Retina (tissue), 1 donor: ENCODE data around the gene FCHSD2.
"Not testable (repeated sequence)": the region's sequence is repeated elsewhere in the genome, so short reads cannot be mapped to it uniquely, and the experiment has no call there.

Experiments
- DNase-seq: peaks from one replicate; pipeline ENCODE4 v3.0.0-alpha.2; 2016

The FCHSD2 gene

GRCh38 chr11:73116636-73117035, 25.5 kb downstream of the FCHSD2 start:
- DNase-seq = no peak

- no peak for DNase-seq
These were observed 27.3 kb downstream of the FCHSD2 start for GRCh38 chr11:73114835-73115220.

GRCh38 chr11:73114110-73114834, 27.8 kb downstream of the FCHSD2 start:
- DNase-seq = no peak

- no peak for DNase-seq
These were observed 28.7 kb downstream of the FCHSD2 start for GRCh38 chr11:73113426-73113825.

GRCh38 chr11:73107597-73107996, 34.5 kb downstream of the FCHSD2 start:
- DNase-seq = no peak

- DNase-seq = no peak
These were observed 35.8 kb downstream of the FCHSD2 start for GRCh38 chr11:73106347-73106746.

GRCh38 chr11:73100578-73100977, 41.5 kb downstream of the FCHSD2 start:
- no peak for DNase-seq

- DNase-seq = no peak
These were observed 42.4 kb downstream of the FCHSD2 start for GRCh38 chr11:73099512-73100266.

GRCh38 chr11:73095613-73096012, 46.5 kb downstream of the FCHSD2 start:
- no peak for DNase-seq

- no peak for DNase-seq
These were observed 50.4 kb downstream of the FCHSD2 start for GRCh38 chr11:73091521-73092305.

- DNase-seq = no peak
These were observed 54.4 kb downstream of the FCHSD2 start for GRCh38 chr11:73087730-73088129.

GRCh38 chr11:73085189-73085875, 56.8 kb downstream of the FCHSD2 start:
- DNase-seq = no peak

- DNase-seq = no peak
These were observed 63.5 kb downstream of the FCHSD2 start for GRCh38 chr11:73078631-73079030.

- DNase-seq = no peak
These were observed 64.7 kb downstream of the FCHSD2 start for GRCh38 chr11:73077454-73077853.

- DNase-seq = no peak
These were observed 67.8 kb downstream of the FCHSD2 start for GRCh38 chr11:73074319-73074718.

- no peak for DNase-seq
These were observed 69.1 kb downstream of the FCHSD2 start for GRCh38 chr11:73072935-73073481.

GRCh38 chr11:73070653-73071052, 71.5 kb downstream of the FCHSD2 start:
- no peak for DNase-seq

GRCh38 chr11:73061857-73062424, 80.2 kb downstream of the FCHSD2 start:
- not testable (repeated sequence) for DNase-seq

- not testable (repeated sequence) for DNase-seq
These were observed 80.7 kb downstream of the FCHSD2 start for GRCh38 chr11:73061434-73061833.

- DNase-seq = no peak
These were observed 82.2 kb downstream of the FCHSD2 start for GRCh38 chr11:73059915-73060314.

- DNase-seq = no peak
These were observed 83.0 kb downstream of the FCHSD2 start for GRCh38 chr11:73058989-73059674.
